NCI-H2107 (cell line): Measurements from ENCODE around the gene PPP2R5E.
A peak's percentile ranks its signal among the peaks of the same experiment; 100 is the strongest.

Experiments used
- DNase-seq: peaks from one replicate; lab custom pipeline; 2025; lab: John Stamatoyannopoulos, UW

Gene PPP2R5E

GRCh38 chr14:63432228-63432627 lies 110.9 kb downstream of the PPP2R5E start:
- no peak for DNase-seq

- no peak for DNase-seq
These were observed 111.7 kb downstream of the PPP2R5E start for GRCh38 chr14:63431466-63431865.

- DNase-seq, result no peak
These were observed 114.7 kb downstream of the PPP2R5E start for GRCh38 chr14:63428486-63428885.

- no peak for DNase-seq
These were observed 116.3 kb downstream of the PPP2R5E start for GRCh38 chr14:63426838-63427352.

- no peak for DNase-seq
These were observed 119.3 kb downstream of the PPP2R5E start for GRCh38 chr14:63423889-63424288.

GRCh38 chr14:63423381-63423780 lies 119.8 kb downstream of the PPP2R5E start:
- no peak for DNase-seq

- DNase-seq, result no peak
These were observed 121.3 kb downstream of the PPP2R5E start for GRCh38 chr14:63421919-63422318.

- DNase-seq, result no peak
These were observed 122.0 kb downstream of the PPP2R5E start for GRCh38 chr14:63421226-63421625.

- DNase-seq, result no peak
These were observed 125.2 kb downstream of the PPP2R5E start for GRCh38 chr14:63418020-63418419.

- no peak for DNase-seq
These were observed 130.2 kb downstream of the PPP2R5E start for GRCh38 chr14:63413009-63413408.

GRCh38 chr14:63406333-63406732 lies 136.8 kb downstream of the PPP2R5E start:
- no peak for DNase-seq

- DNase-seq, result no peak
These were observed 137.5 kb downstream of the PPP2R5E start for GRCh38 chr14:63405715-63406114.

- DNase-seq, result no peak
These were observed 138.3 kb downstream of the PPP2R5E start for GRCh38 chr14:63404906-63405305.

- no peak for DNase-seq
These were observed 141.5 kb downstream of the PPP2R5E start for GRCh38 chr14:63401646-63402045.

- DNase-seq, result no peak
These were observed 144.2 kb downstream of the PPP2R5E start for GRCh38 chr14:63398952-63399351.

GRCh38 chr14:63394841-63395240 lies 148.3 kb downstream of the PPP2R5E start:
- no peak for DNase-seq

- DNase-seq, result no peak
These were observed 148.7 kb downstream of the PPP2R5E start for GRCh38 chr14:63394432-63394831.

GRCh38 chr14:63393012-63393411 lies 150.2 kb downstream of the PPP2R5E start:
- no peak for DNase-seq

- DNase-seq, result no peak
These were observed 150.9 kb downstream of the PPP2R5E start for GRCh38 chr14:63392236-63392635.

- peak; percentile 45 for DNase-seq
These were observed 154.3 kb downstream of the PPP2R5E start for GRCh38 chr14:63388766-63389431.

GRCh38 chr14:63387711-63388110 lies 155.5 kb downstream of the PPP2R5E start:
- no peak for DNase-seq

- no peak for DNase-seq
These were observed 159.3 kb downstream of the PPP2R5E start for GRCh38 chr14:63383776-63384367.

- no peak for DNase-seq
These were observed 164.7 kb downstream of the PPP2R5E start for GRCh38 chr14:63378444-63378843.

GRCh38 chr14:63375769-63376168 lies 167.4 kb downstream of the PPP2R5E start:
- no peak for DNase-seq
